B cell (primary cell): ENCODE measurements around the gene SLFN13. TPM values are rescaled to one million over a fixed set of nuclear protein-coding genes. Genes with fewer than 3 reads are reported as not detected.

Experiments
- ATAC-seq: fragments of 200-7000 bp; cut with Tn5 transposase; one replicate; pipeline ENCODE4 v1.10.0; 2021; ENCODE audit warnings: low read depth, mild to moderate bottlenecking, moderate number of reproducible peaks, moderate library complexity
- CTCF ChIA-PET: fragments of 350-600 bp; sonication (Branson Sonifier 250); formaldehyde crosslinking; loops from one replicate; lab custom pipeline; 2021; ENCODE audit warnings: antibody characterized with exemption, inconsistent platforms; lab: Charles Lee
- POLR2A ChIA-PET: fragments of 350-600 bp; sonication (Branson Sonifier 250); formaldehyde crosslinking; loops from one replicate; lab custom pipeline; 2021; ENCODE audit warnings: antibody characterized with exemption; lab: Charles Lee
- DNase-seq: peaks from one replicate; pipeline ENCODE4 v3.0.0; 2013
- H2AFZ ChIP-seq: 2 replicates; pipeline ENCODE4 v1.6.1; 2012; ENCODE audit warnings: mild to moderate bottlenecking, low read depth, low read length; ENCODE audit not compliant: insufficient read depth, poor library complexity, severe bottlenecking
- H3K27ac ChIP-seq, 2 donors: 1 replicate in 1 of 2; 2 replicates in 1 of 2; pipeline ENCODE4 v1.5.1; 2012 to 2013; ENCODE audit warnings: low read length in 2 of 2, mild to moderate bottlenecking in 2 of 2, moderate library complexity in 1 of 2
- H3K27me3 ChIP-seq, 4 experiments: fragments of 200-600 bp in 1 of 4; sonication (generic) in 1 of 4; replicated peaks in 1 of 4; 1 replicate in 2 of 4; 2 replicates in 2 of 4; pipeline versions ENCODE4 v1.6.1 to v1.7.0; 2013 to 2016; ENCODE audit warnings: low read length in 3 of 4, mild to moderate bottlenecking in 2 of 4, mixed read lengths in 1 of 4, moderate library complexity in 1 of 4; ENCODE audit not compliant: insufficient read depth in 4 of 4, control insufficient read depth in 3 of 4; ENCODE audit errors: control extremely low read depth in 1 of 4
- H3K36me3 ChIP-seq, 2 experiments: replicated peaks in 1 of 2; 1 replicate in 1 of 2; 2 replicates in 1 of 2; pipeline versions ENCODE4 v1.6.1 to v1.7.1; 2013; ENCODE audit warnings: low read length in 1 of 2; ENCODE audit not compliant: insufficient read depth in 2 of 2, control insufficient read depth in 1 of 2; ENCODE audit errors: control extremely low read depth in 1 of 2, extremely low read depth in 1 of 2
- H3K4me1 ChIP-seq, 2 donors: fragments of 200-600 bp in 1 of 2; sonication (generic) in 1 of 2; 1 replicate in 1 of 2; 2 replicates in 1 of 2; pipeline versions ENCODE4 v1.5.1 to v1.6.1; 2013 to 2017; ENCODE audit warnings: low read length in 2 of 2; ENCODE audit not compliant: control insufficient read depth in 2 of 2, insufficient read depth in 2 of 2
- H3K4me2 ChIP-seq: replicated peaks from 2 replicates; pipeline ENCODE3; 2012; ENCODE audit warnings: mild to moderate bottlenecking, low read depth, low read length; ENCODE audit not compliant: poor library complexity, severe bottlenecking
- H3K4me3 ChIP-seq, 5 experiments: fragments of 200-600 bp in 1 of 5; sonication (generic) in 1 of 5; 1 replicate in 3 of 5; 2 replicates in 2 of 5; pipeline versions ENCODE4 v1.5.1 to v1.7.0; 2011 to 2016; ENCODE audit warnings: low read length in 4 of 5, mild to moderate bottlenecking in 4 of 5, low read depth in 2 of 5, control low read depth in 1 of 5, moderate library complexity in 1 of 5; ENCODE audit not compliant: insufficient read depth in 1 of 5; ENCODE audit errors: control extremely low read depth in 1 of 5, extremely low read depth in 1 of 5
- H3K79me2 ChIP-seq: fragments of 200-600 bp; sonication (generic); one replicate; pipeline ENCODE4 v1.6.0; 2016; ENCODE audit warnings: low read length; ENCODE audit not compliant: control insufficient read depth, insufficient read depth
- H3K9ac ChIP-seq: fragments of 200-600 bp; sonication (generic); 2 replicates; pipeline ENCODE4 v1.6.1; 2017; ENCODE audit warnings: mild to moderate bottlenecking, low read length, moderate library complexity
- H3K9me3 ChIP-seq, 3 donors: one replicate each; pipeline versions ENCODE4 v1.6.1 to v1.7.1; 2013; ENCODE audit warnings: low read length in 2 of 3; ENCODE audit not compliant: control insufficient read depth in 2 of 3, insufficient read depth in 1 of 3; ENCODE audit errors: control extremely low read depth in 1 of 3
- H4K20me1 ChIP-seq: 2 replicates; pipeline ENCODE4 v1.6.0; 2012; ENCODE audit warnings: mild to moderate bottlenecking, low read length; ENCODE audit not compliant: insufficient read depth, control insufficient read depth, poor library complexity, severe bottlenecking
- H3K27ac Mint-ChIP-seq: one replicate; pipeline ENCODE4 v1.8.0; 2021; ENCODE audit warnings: mixed read lengths
- H3K27me3 Mint-ChIP-seq: one replicate; pipeline ENCODE4 v1.8.0; 2021; ENCODE audit warnings: mixed read lengths
- H3K4me1 Mint-ChIP-seq: one replicate; pipeline ENCODE4 v1.8.0; 2021; ENCODE audit warnings: mixed read lengths
- H3K4me3 Mint-ChIP-seq: one replicate; pipeline ENCODE4 v1.8.0; 2021; ENCODE audit warnings: mixed read lengths
- H3K9me3 Mint-ChIP-seq: one replicate; pipeline ENCODE4 v1.8.0; 2022; ENCODE audit warnings: mixed read lengths; ENCODE audit not compliant: insufficient read depth
- CTCF ChIP-seq: fragments of 200-600 bp; IDR thresholded peaks from one replicate; pipeline ENCODE4 v1.8.0; 2022; ENCODE audit warnings: antibody characterized with exemption, mild to moderate bottlenecking
- EZH2 ChIP-seq: IDR thresholded peaks from 2 replicates; pipeline ENCODE4 v1.6.1; 2012; ENCODE audit warnings: borderline replicate concordance, low read depth, mild to moderate bottlenecking, moderate library complexity, low read length; ENCODE audit not compliant: insufficient read depth, poor library complexity, severe bottlenecking
- WGBS: methylation state at CpG from one replicate; pipeline ENCODE4 v1.1.5; 2013; ENCODE audit warnings: missing lambda C conversion rate; ENCODE audit not compliant: insufficient coverage; 5-methylcytosine and 5-hydroxymethylcytosine counted together
- intact Hi-C: fragments of 100-400 bp; cut with micrococcal nuclease; formaldehyde crosslinking; loops from one replicate; pipeline ENCODE4 v1.10.0; 2022
- polyA plus RNA-seq: library from polyadenylated mRNA; depleted of rRNA; stranded (reverse); fragments of >200 nt; gene quantifications from 2 replicates; pipeline ENCODE4 v1.2.3, GENCODE V29; 2012
- total RNA-seq, 2 donors: library from RNA; stranded (reverse); fragments of 120-200 nt in 1 of 2; gene quantifications; 1 replicate in 1 of 2; 2 replicates in 1 of 2; pipeline versions ENCODE4 v1.2.3 to v1.2.4, GENCODE V29; 2013 to 2022

SLFN13 gene
- total and polyA plus RNA-seq, 2 donors (not counting 1 experiment from before 2014, with no cell fraction given) = 9.5 to 31.0 TPM

DNA sequence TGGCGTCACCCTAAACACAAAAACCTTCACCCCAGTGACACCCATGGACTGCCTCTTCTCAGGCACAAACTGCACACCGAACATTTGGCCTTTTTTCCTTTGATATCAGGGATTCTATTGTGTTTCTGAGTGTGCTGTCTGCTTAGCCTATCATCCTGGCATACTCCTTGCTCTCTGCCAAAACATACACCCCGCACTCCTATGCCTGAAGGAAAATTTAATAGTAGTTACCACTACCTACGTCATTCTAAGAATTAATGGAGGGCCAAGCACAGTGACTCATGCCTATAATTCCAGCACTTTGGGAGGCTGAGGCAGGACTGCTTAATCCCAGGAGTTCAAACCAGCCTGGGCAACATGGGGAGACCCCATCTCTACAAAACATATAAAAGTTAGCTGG, 19.9 kb upstream of the SLFN13 start:
- Histone ChIP-seq H3K4me3 (no peak overlapping the region), H3K36me3 (no peaks in the 10 kb centered on the region), H3K4me1 (no peaks in the 10 kb centered on the region), H3K79me2 (no peaks in the 10 kb centered on the region), H3K4me2 (no peak overlapping the region), H3K9me3 (peaks cover 0 to 2% (median 0%) of the 10 kb centered on the region in 3 donors), H3K27me3 (no peaks in the 10 kb centered on the region), H4K20me1 (no peaks in the 10 kb centered on the region), H2AFZ (no peak overlapping the region), H3K27ac (no peak overlapping the region), H3K9ac (no peak overlapping the region)
- Mint-ChIP-seq H3K27ac (no peak overlapping the region), H3K4me1 (peaks cover 13% of the 10 kb centered on the region), H3K9me3 (peaks cover 3% of the 10 kb centered on the region), H3K4me3 (no peak overlapping the region), H3K27me3 (peaks cover 5% of the 10 kb centered on the region)
- intact Hi-C loops = no loop called here
- DNase-seq (no peak), ATAC-seq (no peak)
- ChIA-PET POLR2A (no interaction called here), CTCF (interaction anchor here (1.1 to 1.8 kb wide), 4 partner anchors 14 to 156 kb away, joined by 3 to 4 read pairs (median 4); no protein-coding TSS in a partner anchor)
- TF ChIP-seq EZH2 (no peak), CTCF (no peak)
- WGBS = 100% methylated on average over 2 of the region's 4 CpGs

DNA sequence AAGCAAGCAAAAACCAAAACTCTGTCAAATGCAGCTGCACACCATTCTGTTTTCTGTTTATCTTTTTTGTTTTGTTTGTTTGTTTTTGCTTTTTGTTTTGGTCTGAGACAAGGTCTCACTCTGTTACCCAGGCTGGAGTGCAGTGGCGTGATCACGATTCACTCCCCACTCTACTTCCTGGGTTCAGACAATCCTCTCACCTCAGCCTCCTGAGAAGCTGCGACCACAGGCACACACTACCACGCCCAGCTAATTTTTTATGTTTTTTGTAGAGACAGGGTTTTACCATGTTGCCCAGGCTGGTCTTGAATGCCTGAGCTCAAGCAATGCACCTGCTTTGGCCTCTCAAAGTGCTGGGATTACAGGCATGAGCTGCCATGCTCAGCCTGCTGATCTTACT, 19.3 kb upstream of the SLFN13 start:
- no peak overlapping the region for H3K27ac ChIP-seq

More for the DNA sequence above, 19.3 kb upstream of the SLFN13 start:
- Histone ChIP-seq H3K27me3 (no peaks in the 10 kb centered on the region), H3K9ac (no peak overlapping the region), H3K36me3 (no peaks in the 10 kb centered on the region), H3K4me1 (no peaks in the 10 kb centered on the region), H4K20me1 (no peaks in the 10 kb centered on the region), H3K4me2 (peak overlapping the region; percentile 15), H3K79me2 (no peaks in the 10 kb centered on the region), H3K9me3 (peaks cover 0 to 1% (median 0%) of the 10 kb centered on the region in 3 donors), H3K4me3 (no peak overlapping the region), H2AFZ (no peak overlapping the region)
- peak; percentile 47 for ATAC-seq
- ChIA-PET POLR2A (no interaction called here), CTCF (interaction anchor here (1.1 to 1.6 kb wide), 3 partner anchors 15 to 155 kb away, joined by 3 to 4 read pairs (median 4); no protein-coding TSS in a partner anchor)
- Mint-ChIP-seq H3K27me3 (peaks cover 5% of the 10 kb centered on the region), H3K4me3 (no peak overlapping the region), H3K9me3 (peaks cover 2% of the 10 kb centered on the region), H3K27ac (no peak overlapping the region), H3K4me1 (peaks cover 13% of the 10 kb centered on the region)
- TF ChIP-seq CTCF = no peak
- no peak for TF ChIP-seq EZH2
- no peak for DNase-seq
- no CpG with 5 or more reads among the region's 4 CpGs for WGBS
- intact Hi-C loops = no loop called here
